SU-DHL-6 (cell line): Measurements from ENCODE around the gene FNIP2.

Source experiments
- EZH2phosphoT487 ChIP-seq: fragments of 200-600 bp; sonication (generic), shearing (Covaris generic); conservative IDR thresholded peaks from 2 replicates; pipeline ENCODE4 v1.6.1; 2018; ENCODE audit warnings: mild to moderate bottlenecking, antibody characterized with exemption, low read length, moderate library complexity, mixed read lengths
- TF ChIP-seq, protein P1 (sequence below): fragments of 200-600 bp; sonication (generic); IDR thresholded peaks from one replicate; pipeline ENCODE4 v1.5.1; 2017; ENCODE audit warnings: antibody characterized with exemption, mild to moderate bottlenecking, low read length, moderate library complexity; ENCODE audit not compliant: insufficient read depth, poor library complexity, severe bottlenecking

- TF ChIP-seq, protein P1, sequence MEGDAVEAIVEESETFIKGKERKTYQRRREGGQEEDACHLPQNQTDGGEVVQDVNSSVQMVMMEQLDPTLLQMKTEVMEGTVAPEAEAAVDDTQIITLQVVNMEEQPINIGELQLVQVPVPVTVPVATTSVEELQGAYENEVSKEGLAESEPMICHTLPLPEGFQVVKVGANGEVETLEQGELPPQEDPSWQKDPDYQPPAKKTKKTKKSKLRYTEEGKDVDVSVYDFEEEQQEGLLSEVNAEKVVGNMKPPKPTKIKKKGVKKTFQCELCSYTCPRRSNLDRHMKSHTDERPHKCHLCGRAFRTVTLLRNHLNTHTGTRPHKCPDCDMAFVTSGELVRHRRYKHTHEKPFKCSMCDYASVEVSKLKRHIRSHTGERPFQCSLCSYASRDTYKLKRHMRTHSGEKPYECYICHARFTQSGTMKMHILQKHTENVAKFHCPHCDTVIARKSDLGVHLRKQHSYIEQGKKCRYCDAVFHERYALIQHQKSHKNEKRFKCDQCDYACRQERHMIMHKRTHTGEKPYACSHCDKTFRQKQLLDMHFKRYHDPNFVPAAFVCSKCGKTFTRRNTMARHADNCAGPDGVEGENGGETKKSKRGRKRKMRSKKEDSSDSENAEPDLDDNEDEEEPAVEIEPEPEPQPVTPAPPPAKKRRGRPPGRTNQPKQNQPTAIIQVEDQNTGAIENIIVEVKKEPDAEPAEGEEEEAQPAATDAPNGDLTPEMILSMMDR, result no peak
- TF ChIP-seq EZH2phosphoT487, result no peak
Observed at GRCh38 chr4:158946825-158947224, 178.0 kb downstream of the FNIP2 start.
